H9 (cell line): ENCODE measurements around the gene POFUT1. TPM values are rescaled to one million over a fixed set of nuclear protein-coding genes. Genes with fewer than 3 reads are reported as not detected.
A peak's percentile ranks its signal among the peaks of the same experiment; 100 is the strongest.

Source experiments
- DNase-seq: peaks from one replicate; pipeline ENCODE4 v3.0.0-alpha.2; 2017
- H2AFZ ChIP-seq: one replicate; pipeline ENCODE4 v1.6.1; 2013; ENCODE audit warnings: mild to moderate bottlenecking, low read length, control low read depth, moderate library complexity
- H2AK5ac ChIP-seq: 2 replicates; pipeline ENCODE4 v1.6.1; 2013; ENCODE audit warnings: low read length, control low read depth, mixed read lengths; ENCODE audit not compliant: insufficient read length
- H2BK120ac ChIP-seq: one replicate; pipeline ENCODE4 v1.6.1; 2013; ENCODE audit warnings: low read depth, mild to moderate bottlenecking, low read length, control low read depth, inconsistent platforms; ENCODE audit not compliant: poor library complexity, severe bottlenecking
- H2BK12ac ChIP-seq: 2 replicates; pipeline ENCODE4 v1.6.1; 2013; ENCODE audit warnings: low read length, control low read depth, mixed read lengths, low read depth; ENCODE audit not compliant: insufficient read length
- H2BK15ac ChIP-seq: 2 replicates; pipeline ENCODE4 v1.6.1; 2013; ENCODE audit warnings: low read depth, low read length, control low read depth
- H2BK20ac ChIP-seq: one replicate; pipeline ENCODE4 v1.6.1; 2013; ENCODE audit warnings: low read depth, mild to moderate bottlenecking, low read length, control low read depth, inconsistent platforms; ENCODE audit not compliant: poor library complexity, severe bottlenecking
- H2BK5ac ChIP-seq: 2 replicates; pipeline ENCODE4 v1.6.1; 2013; ENCODE audit warnings: low read length, control low read depth, mixed read lengths; ENCODE audit not compliant: insufficient read length
- H3K14ac ChIP-seq: 2 replicates; pipeline ENCODE4 v1.6.1; 2013; ENCODE audit warnings: low read length, control low read depth; ENCODE audit not compliant: insufficient read depth
- H3K18ac ChIP-seq: 2 replicates; pipeline ENCODE4 v1.6.1; 2013; ENCODE audit warnings: low read depth, mild to moderate bottlenecking, mixed read lengths, low read length, control low read depth; ENCODE audit not compliant: insufficient read length
- H3K23ac ChIP-seq: 2 replicates; pipeline ENCODE4 v1.6.1; 2013; ENCODE audit warnings: low read length, control low read depth, mixed read lengths, low read depth; ENCODE audit not compliant: insufficient read length
- H3K23me2 ChIP-seq: 2 replicates; pipeline ENCODE4 v1.6.1; 2013; ENCODE audit warnings: low read depth, mild to moderate bottlenecking, mixed read lengths, low read length, control low read depth; ENCODE audit not compliant: insufficient read length, poor library complexity, severe bottlenecking
- H3K27ac ChIP-seq: 2 replicates; pipeline ENCODE4 v1.5.1; 2013; ENCODE audit warnings: low read length, control low read depth, mixed read lengths, low read depth; ENCODE audit not compliant: insufficient read length
- H3K27me3 ChIP-seq: 2 replicates; pipeline ENCODE4 v1.6.1; 2013; ENCODE audit warnings: low read length, control low read depth, inconsistent platforms; ENCODE audit not compliant: insufficient read depth
- H3K4ac ChIP-seq: 2 replicates; pipeline ENCODE4 v1.6.1; 2013; ENCODE audit warnings: low read depth, mild to moderate bottlenecking, control low read depth, inconsistent platforms, low read length, moderate library complexity
- H3K4me1 ChIP-seq: 2 replicates; pipeline ENCODE4 v1.6.1; 2013; ENCODE audit warnings: low read length, control low read depth, inconsistent platforms; ENCODE audit not compliant: insufficient read depth
- H3K4me2 ChIP-seq: 2 replicates; pipeline ENCODE4 v1.6.1; 2013; ENCODE audit warnings: low read length, control low read depth, mixed read lengths; ENCODE audit not compliant: insufficient read length, insufficient read depth
- H3K56ac ChIP-seq: 2 replicates; pipeline ENCODE4 v1.6.1; 2013; ENCODE audit warnings: low read depth, mild to moderate bottlenecking, mixed read lengths, low read length, control low read depth; ENCODE audit not compliant: insufficient read length
- H3K79me1 ChIP-seq: 2 replicates; pipeline ENCODE4 v1.6.1; 2013; ENCODE audit warnings: low read depth, mild to moderate bottlenecking, moderate library complexity, low read length, control low read depth, inconsistent platforms; ENCODE audit not compliant: insufficient read depth, poor library complexity, severe bottlenecking
- H3K79me2 ChIP-seq: 2 replicates; pipeline ENCODE4 v1.6.1; 2013; ENCODE audit warnings: low read length, control low read depth, inconsistent platforms; ENCODE audit not compliant: insufficient read depth
- H3K9ac ChIP-seq: 2 replicates; pipeline ENCODE4 v1.6.1; 2013; ENCODE audit warnings: low read length, control low read depth, mixed read lengths; ENCODE audit not compliant: insufficient read length; ENCODE audit errors: extremely low read depth
- H3K9me3 ChIP-seq: one replicate; pipeline ENCODE4 v1.6.1; 2013; ENCODE audit warnings: low read depth, low read length, inconsistent platforms; ENCODE audit not compliant: control insufficient read depth
- H3T11ph ChIP-seq: one replicate; pipeline ENCODE4 v1.6.1; 2013; ENCODE audit warnings: mild to moderate bottlenecking, low read length, control low read depth, inconsistent platforms
- H4K20me1 ChIP-seq: one replicate; pipeline ENCODE4 v1.6.1; 2013; ENCODE audit not compliant: control insufficient read depth, insufficient read length, insufficient read depth
- H4K5ac ChIP-seq: 2 replicates; pipeline ENCODE4 v1.6.1; 2013; ENCODE audit warnings: low read depth, mild to moderate bottlenecking, mixed read lengths, low read length, control low read depth; ENCODE audit not compliant: insufficient read length
- H4K8ac ChIP-seq: replicated peaks from 2 replicates; pipeline ENCODE4 v1.6.1; 2013; ENCODE audit warnings: low read length, control low read depth, mixed read lengths, low read depth; ENCODE audit not compliant: insufficient read length
- H4K91ac ChIP-seq: 2 replicates; pipeline ENCODE4 v1.6.1; 2013; ENCODE audit warnings: low read depth, mild to moderate bottlenecking, moderate library complexity, mixed read lengths, low read length, control low read depth; ENCODE audit not compliant: insufficient read length
- H3K27ac Mint-ChIP-seq, 3 experiments: 2 replicates in 2 of 3; 3 replicates in 1 of 3; pipeline ENCODE4 v1.8.0; 2020 to 2021; ENCODE audit warnings: mixed read lengths in 3 of 3, mild to moderate bottlenecking in 1 of 3, moderate library complexity in 1 of 3
- H3K27me3 Mint-ChIP-seq: 2 replicates; pipeline ENCODE4 v1.8.0; 2021; ENCODE audit warnings: low read depth, mild to moderate bottlenecking, moderate library complexity, mixed read lengths
- H3K36me3 Mint-ChIP-seq, 3 experiments: 2 replicates in 2 of 3; 3 replicates in 1 of 3; pipeline ENCODE4 v1.8.0; 2020 to 2021; ENCODE audit warnings: low read depth in 3 of 3, mixed read lengths in 3 of 3; ENCODE audit not compliant: insufficient read depth in 1 of 3
- H3K4me1 Mint-ChIP-seq, 2 experiments: 2 replicates each; pipeline ENCODE4 v1.8.0; 2020; ENCODE audit warnings: mixed read lengths in 2 of 2
- H3K4me3 Mint-ChIP-seq, 2 experiments: 2 replicates in 1 of 2; 3 replicates in 1 of 2; pipeline ENCODE4 v1.8.0; 2020 to 2021; ENCODE audit warnings: mild to moderate bottlenecking in 2 of 2, mixed read lengths in 2 of 2, moderate library complexity in 1 of 2
- H3K9me3 Mint-ChIP-seq, 2 experiments: 2 replicates in 1 of 2; 3 replicates in 1 of 2; pipeline ENCODE4 v1.8.0; 2020; ENCODE audit warnings: mild to moderate bottlenecking in 2 of 2, mixed read lengths in 2 of 2, moderate library complexity in 1 of 2
- CTCF ChIP-seq: fragments of 200-600 bp; sonication (generic); conservative IDR thresholded peaks from 3 replicates; pipeline ENCODE4 v1.8.0; 2021; ENCODE audit warnings: antibody characterized with exemption, mild to moderate bottlenecking
- WGBS: extraction: QIAGEN DNeasy Blood & Tissue Kit; methylation state at CpG from one replicate; pipeline ENCODE4 v1.1.7; 2013; ENCODE audit warnings: missing lambda C conversion rate, low lambda C conversion rate, mixed read lengths; ENCODE audit not compliant: insufficient read length; ENCODE audit errors: extremely low coverage; 5-methylcytosine and 5-hydroxymethylcytosine counted together
- total RNA-seq: library from RNA; stranded (reverse); gene quantifications from 2 replicates; pipeline ENCODE4 v1.2.1, GENCODE V29; 2021

The POFUT1 gene
- total RNA-seq, 1 experiment from 2014 or later, result 41.2 TPM

GRCh38 chr20:32237419-32237818 lies 29.7 kb downstream of the POFUT1 start:
- no peak overlapping the region for H3K4me3 Mint-ChIP-seq
- Histone ChIP-seq H4K8ac (no peak overlapping the region), H3K9ac (no peak overlapping the region), H3K4me2 (no peak overlapping the region), H3K4ac (no peak overlapping the region), H3K18ac (no peak overlapping the region), H2AK5ac (no peak overlapping the region), H2BK120ac (no peak overlapping the region), H3K27ac (no peak overlapping the region), H3K56ac (no peak overlapping the region), H3K27me3 (no peaks in the 10 kb centered on the region), H4K91ac (no peak overlapping the region), H2BK15ac (no peak overlapping the region), H3K14ac (no peak overlapping the region), H3K23ac (no peak overlapping the region), H3K4me1 (no peaks in the 10 kb centered on the region), H2BK12ac (no peak overlapping the region), H2BK20ac (no peak overlapping the region), H4K20me1 (no peaks in the 10 kb centered on the region), H3T11ph (no peak overlapping the region), H3K79me1 (no peaks in the 10 kb centered on the region), H3K23me2 (no peaks in the 10 kb centered on the region), H2AFZ (no peak overlapping the region), H3K9me3 (no peaks in the 10 kb centered on the region), H2BK5ac (no peak overlapping the region), H4K5ac (no peak overlapping the region), H3K79me2 (no peaks in the 10 kb centered on the region)
- WGBS, result no CpG with 5 or more reads among the region's 6 CpGs
- DNase-seq, result no peak
- H3K9me3 Mint-ChIP-seq, result no peaks in the 10 kb centered on the region
- peak overlapping the region in 1 of 3 experiments; percentile 32; a peak in 2 of 7 replicates for H3K27ac Mint-ChIP-seq
- peaks cover 2% of the 10 kb centered on the region for H3K27me3 Mint-ChIP-seq
- H3K36me3 Mint-ChIP-seq, result peaks cover 13 to 35% (median 31%) of the 10 kb centered on the region in 3 experiments; a peak in 6 of 7 replicates
- H3K4me1 Mint-ChIP-seq, result peaks cover 20 to 22% of the 10 kb centered on the region in 2 experiments
- TF ChIP-seq CTCF, result no peak
